HG03045 (cell line): Measurements from ENCODE around the gene BLOC1S6.
A peak's percentile ranks its signal among the peaks of the same experiment; 100 is the strongest.

Experiments used
- ATAC-seq: cut with Tn5 transposase; IDR thresholded peaks from one replicate; pipeline ENCODE4 v1.9.1; 2021; ENCODE audit warnings: mild to moderate bottlenecking, moderate library complexity; ENCODE audit not compliant: unreplicated experiment

Gene BLOC1S6

DNA sequence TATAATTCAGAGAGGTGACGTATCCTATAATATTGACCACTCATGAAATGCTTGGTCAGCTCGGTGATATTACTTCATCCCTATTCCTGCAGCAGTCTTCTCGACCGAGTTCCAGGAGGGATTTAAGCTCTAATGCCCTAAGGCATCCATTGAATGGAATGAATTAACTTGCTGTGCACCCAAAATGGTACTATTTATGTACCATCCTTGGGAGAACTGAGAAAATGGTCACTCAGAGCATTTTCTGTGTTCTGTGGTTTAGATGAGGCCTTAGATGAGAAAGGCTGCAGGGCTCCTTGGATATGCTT lies 638 bp downstream of the BLOC1S6 start:
- no peak for ATAC-seq

DNA sequence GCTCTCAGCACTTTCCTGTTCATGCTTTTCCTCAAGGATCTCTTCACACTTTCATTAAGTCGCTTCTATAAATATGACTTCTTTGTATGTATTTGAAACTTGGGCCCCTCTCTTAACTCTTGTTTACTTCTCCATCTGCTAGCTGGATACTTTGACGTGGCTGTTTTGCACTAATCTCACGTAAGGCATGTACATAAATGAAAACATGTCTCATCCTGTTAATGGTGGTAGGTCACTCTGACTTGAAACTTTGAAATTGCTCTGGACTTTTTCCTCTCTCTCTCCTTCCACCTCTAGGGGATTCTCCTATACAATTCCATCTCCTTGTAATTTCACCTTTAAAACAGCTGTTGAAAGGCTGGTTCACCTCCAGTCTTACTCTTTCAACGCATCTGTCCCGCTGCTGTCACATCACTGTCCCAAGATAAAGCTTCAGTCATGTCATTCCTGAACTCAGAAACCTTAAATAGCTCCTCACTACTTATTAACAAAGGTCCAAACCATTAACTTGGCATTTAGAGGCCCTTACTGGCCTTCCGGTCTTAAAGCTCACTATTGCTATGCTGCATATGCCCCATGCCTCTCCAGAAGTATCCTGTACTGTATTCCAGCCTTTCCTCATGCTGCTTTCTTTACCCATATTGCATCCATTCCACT lies 1.2 kb downstream of the BLOC1S6 start:
- ATAC-seq, result no peak

DNA sequence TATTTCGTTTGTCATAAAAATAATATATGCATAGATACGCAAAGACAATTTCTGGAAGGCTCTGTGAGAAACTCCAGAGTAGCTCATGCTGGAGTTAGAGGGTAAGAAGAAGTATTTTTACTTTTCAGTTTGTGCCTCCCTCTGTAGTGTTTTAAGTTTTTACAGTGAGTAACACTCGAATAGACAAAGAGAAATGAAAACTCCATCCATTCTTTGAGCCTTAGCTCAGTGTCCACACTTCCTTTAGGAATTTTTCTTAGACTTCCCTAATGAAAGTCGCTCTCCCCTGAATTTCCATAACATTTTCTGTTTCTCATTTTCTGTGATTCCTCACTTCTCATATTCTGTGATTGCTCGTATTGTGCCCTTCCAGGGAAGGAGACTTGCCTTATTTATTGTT lies 2.1 kb downstream of the BLOC1S6 start:
- ATAC-seq, result no peak

DNA sequence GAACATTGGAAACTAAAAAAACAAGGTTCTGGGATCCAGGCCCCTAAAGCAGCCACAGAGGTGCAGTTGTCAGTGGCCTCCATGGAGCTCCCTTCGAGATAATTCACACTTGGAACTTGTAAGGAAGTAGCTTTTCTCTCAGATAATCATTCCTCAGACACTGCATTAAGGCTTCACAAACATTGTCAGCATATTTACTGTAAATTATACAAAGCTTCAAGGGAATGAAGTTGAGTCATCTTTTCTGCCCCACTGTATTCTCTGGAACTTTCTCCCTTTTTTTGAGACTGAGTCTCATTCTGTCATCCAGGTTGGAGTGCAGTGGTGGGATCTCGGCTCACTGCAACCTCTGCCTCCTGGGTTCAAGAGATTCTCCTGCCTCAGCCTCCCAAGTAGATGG lies 7.1 kb downstream of the BLOC1S6 start:
- ATAC-seq, result no peak

DNA sequence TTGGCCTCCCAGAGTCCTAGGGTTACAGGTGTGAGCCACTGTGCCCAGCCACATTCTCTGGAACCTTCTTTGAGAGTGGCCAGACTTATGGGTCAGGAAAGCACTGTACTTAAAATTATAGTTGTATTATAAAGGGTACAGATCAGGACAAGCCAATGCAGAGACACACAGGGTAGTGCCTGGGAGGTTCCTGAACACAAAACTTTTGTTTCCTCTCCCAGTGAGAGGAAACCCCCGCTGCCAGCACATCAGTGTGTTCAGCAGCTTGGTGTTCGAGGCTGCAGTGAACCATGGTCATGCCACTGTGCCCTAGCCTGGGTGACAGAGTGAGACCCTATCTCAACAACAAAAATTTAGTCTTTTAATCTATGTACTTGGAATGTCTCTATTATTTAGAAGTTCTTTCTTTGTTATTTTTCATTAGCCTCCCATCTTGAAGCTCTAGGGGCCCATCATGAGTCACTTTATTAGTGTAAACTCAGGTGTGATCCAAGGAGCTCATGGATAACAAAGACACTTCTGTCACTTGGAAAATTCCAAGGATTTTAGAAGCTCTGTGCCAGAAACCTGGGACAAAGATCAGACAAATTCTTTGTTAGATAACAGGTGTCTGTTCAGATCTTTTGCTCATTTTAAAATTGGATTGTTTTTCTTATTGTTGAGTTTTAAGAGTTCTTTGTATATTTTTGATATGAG lies 7.8 kb downstream of the BLOC1S6 start:
- no peak for ATAC-seq

DNA sequence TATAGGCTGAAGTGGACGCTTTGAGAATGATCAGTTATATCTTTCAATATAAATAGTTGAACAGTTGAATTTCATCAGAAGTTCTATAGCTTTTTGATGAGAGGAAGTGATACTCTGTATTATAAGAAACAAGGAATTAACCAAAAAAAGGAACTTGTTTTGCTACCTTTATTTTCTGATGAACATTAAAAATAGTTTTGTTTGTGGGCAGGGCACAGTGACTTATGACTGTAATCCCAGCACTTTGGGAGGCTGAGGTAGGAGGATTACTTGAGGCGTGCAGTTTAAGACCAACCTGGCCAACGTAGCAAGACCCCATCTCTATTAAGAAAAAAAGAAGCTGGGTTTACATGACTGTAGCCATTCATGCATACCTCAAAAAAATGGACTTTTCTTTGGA lies 16.7 kb downstream of the BLOC1S6 start:
- ATAC-seq, result no peak

DNA sequence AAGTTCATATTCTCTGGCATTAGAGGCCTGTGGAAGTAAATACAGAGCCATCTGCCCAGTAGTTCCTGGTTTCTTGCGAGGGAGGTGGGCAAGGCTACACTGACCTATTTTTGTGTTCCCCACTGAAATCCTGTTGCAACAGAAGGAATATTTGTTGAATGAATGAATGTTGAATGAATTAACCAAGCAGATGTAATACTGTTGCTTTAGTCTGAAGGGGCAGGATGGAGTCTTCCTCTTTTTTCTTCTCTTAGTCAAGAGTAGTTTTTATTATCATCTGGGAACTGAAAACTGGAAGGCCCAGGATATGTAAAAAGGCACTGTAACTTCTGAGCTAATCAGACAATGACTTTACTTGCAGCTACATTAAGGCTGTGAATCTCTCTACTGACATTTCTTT lies 17.1 kb downstream of the BLOC1S6 start:
- no peak for ATAC-seq

DNA sequence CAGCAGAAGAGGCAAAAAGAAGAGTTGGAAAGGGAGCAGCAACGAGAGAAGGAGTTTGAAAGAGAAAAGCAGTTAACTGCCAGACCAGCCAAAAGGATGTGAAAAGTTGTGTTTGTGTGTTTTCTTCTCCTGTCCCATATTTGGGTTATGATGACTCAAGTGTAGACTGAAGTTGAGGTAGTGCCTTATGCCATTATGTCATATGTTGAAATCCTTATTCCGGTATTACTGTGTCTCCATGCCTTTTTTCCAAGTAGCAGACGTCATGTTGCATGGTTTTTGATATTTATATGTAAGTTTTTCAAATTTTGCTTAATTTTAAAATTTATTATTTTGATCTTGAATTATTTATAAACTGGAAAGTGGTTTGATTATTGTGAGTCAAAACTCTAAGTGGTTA lies 19.2 kb downstream of the BLOC1S6 start:
- ATAC-seq, result no peak

DNA sequence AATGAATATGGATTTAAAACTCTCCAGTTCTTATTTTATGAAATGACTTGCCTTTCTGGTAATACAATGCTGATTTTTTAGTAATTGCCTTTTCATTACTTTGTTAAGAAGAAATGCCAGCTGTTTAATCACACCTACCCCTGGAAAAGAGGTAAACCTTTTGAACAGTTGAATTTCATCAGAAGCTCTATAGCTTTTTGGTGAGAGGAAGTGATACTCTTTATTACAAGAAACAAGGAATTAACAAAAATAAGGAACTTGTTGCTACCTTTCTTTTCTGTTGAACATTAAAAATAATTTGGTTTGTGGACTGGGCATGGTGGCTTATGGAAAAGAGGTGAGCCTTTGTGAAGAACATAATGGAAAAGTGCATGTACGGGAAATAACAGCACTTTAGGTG lies 19.7 kb downstream of the BLOC1S6 start:
- ATAC-seq, result no peak

DNA sequence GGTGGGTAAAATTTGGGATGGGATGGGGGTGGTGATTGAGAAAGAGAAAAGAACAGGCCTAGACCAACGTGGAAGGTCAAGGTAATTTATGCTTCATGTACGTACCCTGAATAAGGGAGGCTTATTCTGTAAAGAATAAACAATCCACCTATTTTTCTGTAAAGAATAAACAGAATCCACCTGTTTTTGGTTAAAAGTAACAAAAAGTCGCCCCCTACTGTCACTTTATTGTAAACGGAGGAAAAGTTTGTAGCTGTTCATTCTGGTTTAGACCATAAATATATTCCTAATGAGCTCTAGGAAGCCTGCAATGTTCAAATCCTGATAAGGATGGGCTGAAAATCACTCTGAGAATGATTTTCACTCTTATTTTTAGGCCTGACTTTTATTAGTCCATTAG lies 24.1 kb downstream of the BLOC1S6 start:
- ATAC-seq, result no peak

DNA sequence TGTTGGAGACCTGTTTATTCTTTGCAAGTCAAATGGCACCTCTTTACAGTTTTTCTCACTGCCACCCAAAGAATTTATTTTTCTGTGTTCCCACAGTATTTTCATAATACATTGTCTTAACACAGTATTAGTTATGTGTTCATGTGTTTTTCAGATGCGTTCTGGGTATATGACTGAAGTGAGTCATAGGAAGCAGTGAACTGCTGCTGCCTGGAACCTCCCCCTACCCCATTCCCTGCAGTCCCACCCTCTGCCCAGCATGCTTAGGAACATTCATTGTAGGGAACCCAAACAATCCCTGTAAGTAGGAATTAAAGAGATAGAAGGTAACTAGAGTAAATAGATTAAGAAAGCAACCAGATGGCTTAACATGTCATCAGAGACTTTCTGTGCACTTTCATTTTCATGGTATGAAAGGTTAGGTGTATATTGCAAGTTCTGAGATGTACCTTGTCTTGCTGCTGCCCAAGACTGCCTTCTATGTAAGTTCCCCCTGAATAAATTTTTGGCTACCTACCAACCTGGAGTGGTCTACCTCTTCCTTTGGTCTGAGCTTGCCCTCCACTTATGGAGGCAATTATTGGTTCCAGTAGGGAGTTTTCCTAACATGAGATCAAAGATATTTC lies 25.7 kb downstream of the BLOC1S6 start:
- ATAC-seq, result no peak

DNA sequence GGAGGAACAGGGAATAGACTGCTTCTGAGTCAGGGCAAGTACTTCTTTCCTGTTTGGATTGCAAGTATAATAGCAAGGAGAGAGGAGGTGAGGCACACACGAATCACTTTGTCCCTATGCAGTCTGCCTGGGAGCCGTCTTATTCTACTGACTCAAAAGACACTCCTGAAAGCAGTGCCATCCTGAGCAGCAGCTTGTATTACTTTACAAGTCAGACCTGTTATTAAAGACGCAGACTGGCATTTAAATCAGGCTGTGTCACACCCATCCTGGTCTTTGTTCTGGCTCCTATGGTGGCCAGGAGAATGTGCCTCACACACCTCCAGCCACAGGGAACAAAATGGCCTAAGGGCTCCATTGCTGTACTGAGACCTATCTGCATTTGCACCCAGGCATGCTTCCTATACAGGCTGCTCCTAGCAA lies 29.7 kb downstream of the BLOC1S6 start:
- no peak for ATAC-seq

DNA sequence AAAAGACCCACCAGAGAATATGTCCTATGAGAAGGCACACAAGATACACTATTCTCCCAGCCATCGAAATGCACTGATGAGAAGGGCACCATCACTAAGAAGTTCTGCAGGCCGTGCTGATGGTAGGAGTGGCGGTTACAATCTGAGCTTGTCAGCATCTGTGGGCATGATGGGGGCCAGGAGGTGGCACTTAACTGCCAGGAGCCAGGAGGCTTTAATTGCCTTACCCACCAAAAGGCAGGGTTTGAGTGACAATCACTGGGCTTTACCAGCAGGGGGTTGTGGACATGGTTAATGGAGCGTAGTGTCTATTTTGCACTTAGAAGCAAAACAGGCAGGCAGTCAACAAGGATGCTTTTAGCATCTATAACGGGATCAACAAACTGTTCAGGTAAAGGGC lies 31.6 kb downstream of the BLOC1S6 start:
- ATAC-seq, result no peak

DNA sequence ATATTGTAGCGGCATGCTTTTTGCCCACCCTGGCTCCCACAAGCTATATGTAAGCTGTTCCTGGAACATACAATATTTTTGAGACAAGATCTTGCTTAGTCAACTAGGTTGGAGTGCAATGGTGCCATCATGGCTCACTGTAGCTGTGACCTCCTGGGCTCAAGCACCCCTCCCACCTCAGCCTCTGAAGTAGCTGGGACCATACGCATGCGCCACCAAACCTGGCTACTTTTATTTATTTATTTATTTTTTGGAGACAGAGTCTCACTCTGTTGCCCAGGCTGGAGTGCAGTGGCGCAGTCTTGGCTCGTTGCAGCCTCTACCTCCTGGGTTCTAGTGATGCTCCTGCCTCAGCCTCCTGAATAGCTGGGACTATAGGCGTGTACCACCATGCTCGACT lies 41.0 kb downstream of the BLOC1S6 start:
- ATAC-seq, result no peak

DNA sequence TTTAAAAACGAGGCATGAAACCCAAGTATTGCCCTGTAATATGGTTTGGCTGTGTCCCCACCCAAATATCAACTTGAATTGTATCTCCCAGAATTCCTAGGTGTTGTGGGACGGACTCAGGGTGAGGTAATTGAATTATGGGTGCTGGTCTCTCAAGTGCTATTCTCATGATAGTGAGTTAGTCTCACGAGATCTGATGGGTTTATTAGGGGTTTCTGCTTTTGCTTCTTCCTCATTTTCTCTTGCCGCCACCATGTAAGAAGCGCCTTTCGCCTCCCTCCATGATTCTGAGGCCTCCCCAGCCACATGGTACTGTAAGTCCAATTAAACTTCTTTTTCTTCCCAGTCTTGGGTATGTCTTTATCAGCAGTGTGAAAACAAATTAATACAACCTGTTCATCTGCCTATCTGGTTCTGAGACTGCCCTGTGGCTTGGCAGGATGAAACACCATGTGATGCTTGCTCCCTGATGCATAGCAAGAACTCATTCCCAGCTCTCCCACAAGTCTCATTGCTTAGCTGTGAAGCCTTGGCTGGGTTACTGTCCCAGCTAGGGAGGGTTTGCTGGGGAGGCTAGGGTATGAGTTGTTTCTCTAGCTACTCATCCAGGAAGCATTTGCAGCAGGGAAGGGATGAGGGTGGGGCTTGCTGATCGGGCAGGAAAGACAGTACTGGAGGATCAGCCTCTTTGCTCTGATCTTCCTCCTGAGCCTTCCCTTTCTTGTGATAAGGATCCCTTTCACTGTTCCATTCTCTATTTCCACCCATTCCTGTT lies 43.9 kb downstream of the BLOC1S6 start:
- no peak for ATAC-seq

DNA sequence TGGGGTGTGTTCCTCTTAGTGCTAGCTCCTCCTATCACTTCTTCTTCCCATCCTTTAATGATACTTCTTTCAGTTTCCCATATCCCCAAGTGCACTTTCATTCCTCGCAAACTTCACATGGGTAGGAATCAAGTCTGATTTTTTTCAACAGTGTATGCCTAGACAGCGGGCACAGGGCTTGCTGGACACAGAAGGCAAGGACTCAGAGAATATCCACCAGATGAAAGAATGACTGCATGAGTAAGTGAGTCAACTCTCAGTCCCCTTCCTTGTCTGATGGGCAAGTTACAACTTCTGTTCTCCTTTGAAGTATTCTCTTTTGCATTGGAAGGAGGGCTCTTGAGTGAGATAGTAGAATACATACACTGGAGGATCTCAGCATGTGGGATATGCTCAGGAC lies 44.6 kb downstream of the BLOC1S6 start:
- ATAC-seq, result no peak

DNA sequence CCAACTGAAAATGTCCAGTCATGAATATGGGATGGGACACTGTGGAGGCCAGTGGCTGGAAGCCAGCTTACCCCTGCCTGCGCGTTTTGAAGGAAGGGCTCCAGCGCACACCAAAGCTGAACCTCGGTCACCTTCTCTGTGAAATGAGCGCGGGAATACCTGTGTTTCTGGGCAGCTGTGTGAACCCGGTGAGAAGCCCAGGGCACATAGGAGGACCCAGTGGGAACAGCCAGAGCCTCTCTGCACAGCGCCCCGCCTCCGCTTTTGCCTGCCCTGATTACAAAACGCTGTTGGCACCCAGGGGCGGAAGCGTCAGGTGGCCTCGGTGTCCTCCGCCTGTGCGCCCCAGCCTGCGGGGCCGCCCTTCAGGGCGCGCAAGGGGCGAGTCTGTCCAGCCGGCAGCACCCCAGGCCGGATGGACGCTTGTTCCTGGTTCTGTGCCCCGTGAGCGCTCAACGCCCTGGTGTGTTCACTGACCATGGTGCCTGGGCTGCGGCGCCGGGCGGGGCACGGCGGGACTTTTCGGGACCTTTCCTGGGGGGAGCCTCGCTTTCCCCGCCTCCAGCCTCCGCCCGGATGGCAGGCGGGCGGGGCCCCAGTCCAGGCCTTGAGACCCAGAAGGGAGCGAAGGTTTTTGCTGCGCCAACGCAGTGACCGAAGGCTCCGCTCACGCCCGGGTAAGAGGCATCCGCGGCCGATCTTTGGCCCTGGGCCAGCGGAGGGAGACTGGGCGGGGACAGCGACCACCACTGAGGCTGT lies 47.4 kb downstream of the BLOC1S6 start, which contains the start of gene SQOR:
SQOR (plus strand) TSS at position 598 of the 759 bp plus-strand sequence. CDS start 23,895 bp downstream, outside the sequence.
- ATAC-seq, result peak; percentile 78

DNA sequence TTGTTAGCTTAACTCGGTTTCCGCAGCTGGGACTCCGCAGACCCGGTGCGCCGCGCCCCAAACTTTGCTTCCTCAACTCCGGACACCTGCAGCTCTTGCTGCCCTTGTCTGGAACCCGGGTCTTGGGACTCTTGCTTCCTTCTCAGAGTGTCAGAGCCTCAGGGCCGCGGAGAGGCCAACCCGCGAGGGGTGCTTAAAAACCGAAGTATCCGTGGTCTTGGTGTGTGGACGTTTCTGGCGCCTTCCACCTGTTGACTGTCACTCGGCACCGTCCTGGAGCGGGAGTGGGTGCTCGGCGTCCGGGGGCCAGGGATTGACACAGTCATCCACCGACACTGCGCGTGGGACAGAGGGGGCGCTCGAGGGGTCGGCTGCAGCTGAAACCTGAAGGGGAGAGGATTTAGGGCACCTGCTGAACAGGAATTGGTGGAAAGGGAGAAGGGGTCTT lies 48.0 kb downstream of the BLOC1S6 start:
- peak; percentile 54 for ATAC-seq

DNA sequence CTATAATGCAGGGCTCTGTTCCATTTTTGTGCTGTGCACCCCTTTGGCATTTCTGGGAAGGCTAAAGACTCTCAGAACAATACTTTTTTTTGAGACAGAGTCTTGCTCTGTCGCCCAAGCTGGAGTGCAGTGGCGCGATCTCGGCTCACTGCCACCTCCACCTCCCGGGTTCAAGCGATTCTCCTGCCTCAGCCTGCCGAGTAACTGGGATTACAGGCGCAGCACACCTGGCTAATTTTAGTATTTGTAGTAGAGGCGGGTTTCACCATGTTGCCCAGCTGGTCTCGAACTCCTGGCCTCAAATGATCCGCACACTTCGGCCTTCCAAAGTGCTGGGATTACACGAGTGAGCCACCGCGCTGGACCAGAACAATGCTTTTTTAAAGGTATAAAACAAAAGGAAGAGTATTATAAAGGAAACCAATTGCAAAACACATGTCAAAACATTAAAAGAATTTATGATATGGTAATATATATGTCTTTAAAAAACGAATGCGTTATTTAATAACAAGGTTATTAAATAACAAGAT lies 48.6 kb downstream of the BLOC1S6 start:
- no peak for ATAC-seq

DNA sequence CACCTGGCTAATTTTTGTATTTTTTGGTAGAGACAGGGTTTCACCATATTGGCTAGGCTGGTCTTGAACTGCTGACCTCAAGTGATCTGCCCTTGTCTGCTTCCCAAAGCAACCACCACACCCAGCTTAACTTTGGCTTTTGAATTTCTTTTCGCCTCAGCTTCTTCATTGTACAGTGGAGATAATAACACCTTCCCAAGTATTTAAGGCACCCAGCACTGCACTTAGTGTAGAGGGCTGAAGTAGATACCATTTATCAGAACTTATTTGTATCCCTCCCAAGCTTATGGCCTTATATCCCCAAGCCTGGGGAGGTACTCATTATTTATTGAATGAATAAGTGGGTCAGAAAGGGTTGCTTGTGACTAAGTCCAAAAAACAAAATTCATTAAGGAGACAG lies 50.0 kb downstream of the BLOC1S6 start:
- no peak for ATAC-seq
